K562 treated with DMSO at 1 percent for 48 hours (cell line): Measurements from ENCODE around the gene EPAS1. TPM values are rescaled to one million over a fixed set of nuclear protein-coding genes. Genes with fewer than 3 reads are reported as not detected.

Source experiments
- total RNA-seq: library from RNA; unstranded; fragments of 300-600 nt; gene quantifications from 2 replicates; pipeline ENCODE4 v1.2.3, GENCODE V29; 2022; ENCODE audit warnings: low replicate concordance; ENCODE audit errors: extremely low read depth

EPAS1 gene
- not detected in 2 replicates for total RNA-seq

GRCh38 chr2:46296840-46297545 is at the start of gene EPAS1:
EPAS1 (plus strand) TSS chr2:46297407; CDS start chr2:46297912, 505 bp downstream.

Other genes with a start within 250 kb of the EPAS1 start
- not detected in 2 replicates for gene TMEM247, start 182.2 kb downstream of the EPAS1 start, total RNA-seq
- not detected in 2 replicates for gene RHOQ, start 245.1 kb downstream of the EPAS1 start, total RNA-seq
- gene ATP6V1E2, start 245.2 kb downstream of the EPAS1 start, total RNA-seq = not detected in 2 replicates